Body of pancreas (tissue), 4 donors: ENCODE measurements around the gene EEFSEC.

Experiments
- CTCF ChIP-seq, 7 experiments: fragments of 450-650 bp in 4 of 7; fragments of 200-600 bp in 3 of 7; sonication (generic) in 3 of 7; IDR thresholded peaks; one replicate each; pipeline ENCODE4 v1.5.1; 2016 to 2019; ENCODE audit warnings: antibody characterized with exemption in 7 of 7
- POLR2A ChIP-seq, 3 donors: fragments of 450-650 bp; IDR thresholded peaks; one replicate each; pipeline ENCODE4 v1.6.1; 2016; ENCODE audit warnings: antibody characterized with exemption in 3 of 3, mild to moderate bottlenecking in 2 of 3

DNA sequence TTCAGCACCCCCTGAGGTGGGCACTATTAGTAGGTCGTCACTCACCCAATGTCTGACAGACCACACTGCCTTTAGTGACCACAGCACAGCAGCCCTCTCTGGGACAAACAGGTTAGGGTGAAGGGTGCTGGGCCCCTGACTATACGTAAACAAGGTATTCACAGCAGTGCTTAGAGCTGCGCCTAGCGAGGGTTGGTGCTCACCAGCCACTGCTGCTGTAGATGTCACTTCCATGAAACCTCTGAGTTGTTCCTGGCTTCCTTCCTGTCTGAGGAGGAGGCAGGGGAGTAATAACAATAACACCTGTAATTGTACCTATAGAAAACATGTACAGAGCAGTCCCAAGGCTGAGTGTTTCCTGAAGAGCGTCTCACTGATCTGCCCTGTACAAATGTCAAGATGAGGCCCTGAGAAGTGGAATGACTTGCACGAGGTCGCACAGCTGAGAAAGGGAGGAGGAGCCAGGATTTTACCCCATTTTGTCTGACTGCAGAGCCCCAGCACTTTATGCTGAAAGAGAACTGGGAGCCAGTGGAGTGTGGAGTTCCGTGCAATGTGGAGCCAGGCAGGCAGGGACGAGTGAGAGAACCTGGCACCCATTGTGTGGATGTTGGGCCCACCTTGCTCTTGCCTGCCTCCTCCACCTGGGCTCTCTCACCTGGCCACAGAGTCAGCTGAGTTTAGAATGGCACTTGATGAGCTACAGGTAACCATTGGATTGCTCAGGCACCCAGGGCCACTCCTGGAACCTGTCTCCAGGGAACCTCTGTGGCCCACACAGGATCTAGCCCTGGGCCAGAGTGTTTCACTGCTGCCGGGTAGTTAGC lies 219.6 kb downstream of the EEFSEC start:
- TF ChIP-seq POLR2A (IDR thresholded peaks at IDR 0.05), result no peak
- TF ChIP-seq CTCF (IDR thresholded peaks at IDR 0.05), result no peak
